HepG2 (cell line): ENCODE measurements around the gene MRPL28. TPM values are rescaled to one million over a fixed set of nuclear protein-coding genes. Genes with fewer than 3 reads are reported as not detected.

Experiments
- GPBP1L1 ChIP-seq: sonication (generic); formaldehyde crosslinking; IDR thresholded peaks from 2 replicates; pipeline ENCODE4 v1.5.0; 2020; ENCODE audit warnings: mild to moderate bottlenecking, missing genetic modification reagents
- KLF13 ChIP-seq: sonication (generic); formaldehyde crosslinking; IDR thresholded peaks from 2 replicates; pipeline ENCODE4 v1.4.0; 2020; ENCODE audit warnings: mild to moderate bottlenecking, missing genetic modification reagents
- MTA1 ChIP-seq: sonication (generic); formaldehyde crosslinking; IDR thresholded peaks from 2 replicates; pipeline ENCODE4 v1.4.0; 2020; ENCODE audit warnings: missing genetic modification reagents, mild to moderate bottlenecking, borderline replicate concordance
- PAXIP1 ChIP-seq: sonication (generic); formaldehyde crosslinking; conservative IDR thresholded peaks from 2 replicates; pipeline ENCODE4 v1.4.0; 2020; ENCODE audit warnings: mild to moderate bottlenecking, missing genetic modification reagents, moderate library complexity
- PBX3 ChIP-seq: sonication (generic); formaldehyde crosslinking; IDR thresholded peaks from 2 replicates; pipeline ENCODE4 v1.8.1; 2023; ENCODE audit warnings: missing genetic modification reagents, inconsistent platforms, borderline replicate concordance
- RBFOX2 ChIP-seq: fragments of 200-400 bp; formaldehyde crosslinking; IDR thresholded peaks from 2 replicates; pipeline ENCODE4 v1.6.1; 2017; ENCODE audit warnings: low read depth, mild to moderate bottlenecking, low read length
- U2AF2 ChIP-seq: fragments of 200-400 bp; formaldehyde crosslinking; IDR thresholded peaks from 2 replicates; pipeline ENCODE4 v1.6.1; 2017; ENCODE audit warnings: low read depth, mild to moderate bottlenecking, low read length
- ZBTB34 ChIP-seq: sonication (generic); formaldehyde crosslinking; IDR thresholded peaks from 2 replicates; pipeline ENCODE4 v1.8.0; 2022; ENCODE audit warnings: mild to moderate bottlenecking, missing genetic modification reagents
- ZNF558 ChIP-seq: sonication (generic); formaldehyde crosslinking; IDR thresholded peaks from 2 replicates; pipeline ENCODE4 v1.9.0; 2022; ENCODE audit warnings: mild to moderate bottlenecking, missing genetic modification reagents, borderline replicate concordance
- ZNF574 ChIP-seq: sonication (generic); formaldehyde crosslinking; IDR thresholded peaks from 2 replicates; pipeline ENCODE4 v1.4.0; 2020; ENCODE audit warnings: missing genetic modification reagents
- ZNF660 ChIP-seq: sonication (generic); formaldehyde crosslinking; IDR thresholded peaks from 2 replicates; pipeline ENCODE4 v1.5.1; 2020; ENCODE audit warnings: mild to moderate bottlenecking, low read depth, missing genetic modification reagents, borderline replicate concordance
- ZNF746 ChIP-seq: sonication (generic); formaldehyde crosslinking; IDR thresholded peaks from 2 replicates; pipeline ENCODE4 v1.8.0; 2022; ENCODE audit warnings: mild to moderate bottlenecking, missing genetic modification reagents
- ZNF776 ChIP-seq: sonication (generic); formaldehyde crosslinking; IDR thresholded peaks from 2 replicates; pipeline ENCODE4 v1.4.0; 2020; ENCODE audit warnings: mild to moderate bottlenecking, missing genetic modification reagents
- polyA plus RNA-seq, 8 experiments: library from polyadenylated mRNA; depleted of rRNA in 3 of 8; stranded (reverse) in 7 of 8; unstranded in 1 of 8; fragments of >200 nt; fragmentation: Illumina TruSeq in 4 of 8; extraction: Trizol in 4 of 8; gene quantifications; 2 replicates each; pipeline versions ENCODE4 v1.2.1 to v1.2.3, GENCODE V29; 2011 to 2016; ENCODE audit warnings: low read depth in 4 of 8, missing spikeins in 1 of 8, mixed read lengths in 1 of 8; ENCODE audit not compliant: insufficient read depth in 1 of 8
- total RNA-seq, 5 experiments: library from RNA; depleted of rRNA; stranded (reverse); fragments of >200 nt; fragmentation: Illumina TruSeq; extraction: Trizol; gene quantifications; 2 replicates each; pipeline ENCODE4 v1.2.3, GENCODE V29; 2016; ENCODE audit warnings: low read depth in 1 of 5

Gene MRPL28
- total and polyA plus RNA-seq, 2 of the 13 experiments (the other 11 are each of a cell fraction or from before 2014, with no cell fraction given) = 114 to 135 TPM

- TF ChIP-seq PAXIP1 (CRISPR knock-in tag) (no peak), RBFOX2 (peak; percentile 68; the same call in 1 of the 2 replicates), ZNF776 (CRISPR knock-in tag) (peak; percentile 61; the same call in 1 of the 2 replicates), PBX3 (CRISPR knock-in tag) (no peak), U2AF2 (no peak), MTA1 (no peak), ZBTB34 (CRISPR knock-in tag) (no peak), ZNF660 (no peak), ZNF746 (CRISPR knock-in tag) (no peak), KLF13 (CRISPR knock-in tag) (no peak), ZNF558 (CRISPR knock-in tag) (no peak), GPBP1L1 (CRISPR knock-in tag) (no peak), ZNF574 (CRISPR knock-in tag) (peak; percentile 36; the same call in 1 of the 2 replicates)
Measured at GRCh38 chr16:381789-382717, 11.7 kb upstream of the MRPL28 start, which contains the start of gene PGAP6 (continued).
